ENCODE results near the gene USP4.
"Not testable (repeated sequence)": the region's sequence is repeated elsewhere in the genome, so short reads cannot be mapped to it uniquely, and the experiment has no call there.

The USP4 gene

DNA sequence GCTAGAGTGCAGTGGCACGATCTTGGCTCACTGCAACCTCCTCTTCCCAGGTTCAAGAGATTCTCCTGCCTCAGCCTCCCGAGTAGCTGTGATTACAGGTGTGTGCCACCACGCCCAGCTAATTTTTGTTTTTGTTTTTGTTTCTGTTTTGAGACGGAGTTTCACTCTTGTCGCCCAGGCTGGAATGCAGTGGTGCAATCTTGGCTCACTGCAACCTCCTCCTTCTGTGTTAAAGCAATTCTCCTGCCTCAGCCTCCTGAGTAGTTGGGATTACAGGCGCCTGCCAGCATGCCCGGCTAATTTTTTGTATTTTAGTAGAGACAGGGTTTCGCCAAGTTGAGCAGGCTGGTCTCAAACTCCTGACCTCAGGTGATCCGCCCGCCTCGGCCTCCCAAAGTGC lies 99.8 kb downstream of the USP4 start:
- DNase-seq, result not testable (repeated sequence)

DNA sequence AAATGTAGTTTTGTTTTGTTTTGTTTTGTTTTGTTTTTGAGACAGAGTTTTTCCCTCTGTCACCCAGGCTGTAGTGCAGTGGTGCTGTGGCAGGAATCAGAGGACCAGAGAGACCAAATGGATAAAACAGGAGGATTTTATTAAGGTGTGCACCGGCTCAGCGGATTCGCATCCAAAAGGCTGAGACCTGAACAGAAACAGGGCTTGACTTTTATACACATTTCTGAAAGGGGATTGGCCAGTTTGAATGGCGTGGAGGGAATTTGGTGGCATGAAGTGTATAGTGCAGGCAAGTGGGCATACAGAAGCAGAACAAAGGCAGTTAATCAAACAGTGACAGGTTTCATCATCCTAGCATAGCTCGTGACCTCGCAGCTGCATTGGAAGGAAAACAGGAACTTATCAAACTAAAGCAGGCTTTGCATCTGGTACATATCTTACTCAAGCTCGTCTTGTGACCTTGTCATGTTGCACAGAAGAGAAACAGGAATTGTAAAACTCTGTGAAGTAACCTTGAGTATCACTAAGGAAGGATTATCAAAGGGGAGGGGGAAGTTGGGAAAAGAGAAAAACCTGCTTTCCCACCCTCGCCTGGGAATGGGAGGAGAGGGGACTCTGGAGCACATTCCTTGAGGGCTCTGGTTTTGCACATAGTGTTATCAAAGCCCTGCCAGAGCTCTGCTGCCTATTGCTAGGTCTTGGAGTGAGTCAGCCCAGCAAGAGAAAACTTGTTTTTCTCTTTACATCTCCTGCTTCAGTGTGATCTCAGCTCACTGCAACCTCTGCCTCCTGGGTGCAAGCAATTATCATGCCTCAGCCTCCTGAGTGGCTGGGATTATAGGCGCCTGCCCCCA lies 101.4 kb downstream of the USP4 start:
- no peak for DNase-seq

DNA sequence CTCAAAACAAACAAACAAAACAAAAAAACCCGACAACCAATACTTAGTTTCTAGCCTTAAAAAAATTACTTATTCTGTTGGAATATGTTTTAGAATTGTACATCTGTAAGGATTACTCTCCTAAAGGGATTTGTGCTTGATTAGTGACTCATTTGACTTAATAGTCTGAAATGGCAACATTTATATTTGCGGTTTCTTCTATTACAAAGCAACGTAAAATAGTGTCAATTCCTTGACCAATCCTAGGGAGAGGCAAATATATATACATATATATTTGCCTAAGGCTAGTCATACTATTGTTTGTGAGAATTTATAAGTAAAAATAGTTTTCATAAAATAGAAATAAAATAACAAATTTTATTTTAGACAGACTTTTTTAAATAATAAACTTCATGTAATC lies 102.5 kb downstream of the USP4 start:
- DNase-seq, result no peak

DNA sequence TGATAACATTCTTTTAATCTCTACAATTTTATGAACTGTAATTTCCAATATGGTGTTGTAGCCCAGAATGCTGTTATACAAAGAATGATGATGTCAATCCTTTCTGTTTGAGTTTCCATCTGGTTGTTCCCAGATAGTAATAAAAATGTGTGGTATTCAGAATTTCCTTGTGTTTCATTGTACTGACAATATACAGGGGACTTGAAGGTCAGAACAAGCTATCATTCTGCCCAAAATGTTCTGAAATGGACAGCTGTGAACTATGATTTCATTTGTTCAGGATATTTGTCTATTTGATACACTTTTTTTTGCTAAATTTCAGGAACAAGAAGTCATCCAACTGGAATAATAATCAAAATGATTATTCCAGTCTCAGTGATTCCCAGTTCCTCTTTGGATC lies 103.6 kb downstream of the USP4 start:
- no peak for DNase-seq

DNA sequence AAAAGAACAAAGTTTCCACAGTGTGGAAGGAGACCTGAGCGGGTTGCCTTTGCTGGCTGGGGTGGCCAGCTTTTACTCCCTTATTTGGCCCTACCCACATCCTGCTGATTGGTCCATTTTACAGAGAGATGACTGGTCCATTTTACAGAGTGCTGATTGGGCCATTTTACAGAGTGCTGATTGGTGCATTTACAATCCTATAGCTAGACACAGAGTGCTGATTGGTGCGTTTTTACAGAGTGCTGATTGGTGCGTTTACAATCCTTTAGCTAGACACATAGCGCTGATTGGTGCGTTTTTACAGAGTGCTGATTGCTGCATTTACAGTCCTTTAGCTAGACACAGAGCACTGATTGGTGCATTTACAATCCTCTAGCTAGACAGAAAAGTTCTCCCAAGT lies 111.0 kb downstream of the USP4 start:
- DNase-seq, result not testable (repeated sequence)
